Measurements from ENCODE around the gene TMEM242. TPM values are rescaled to one million over a fixed set of nuclear protein-coding genes. Genes with fewer than 3 reads are reported as not detected.

The TMEM242 gene
- total RNA-seq, 1 donor from 2014 or later = 9.6 TPM

GRCh38 chr6:157272372-157272771 is 50.9 kb downstream of the TMEM242 start:
- peak; percentile 41 for DNase-seq (ENCODE audit: low spot score)

- peak; percentile 68 for DNase-seq (ENCODE audit: low spot score)
These were observed 51.4 kb downstream of the TMEM242 start for GRCh38 chr6:157271911-157272310.

- DNase-seq (ENCODE audit: low spot score) = peak; percentile 76
These were observed 51.9 kb downstream of the TMEM242 start for GRCh38 chr6:157271441-157271840.

DNA sequence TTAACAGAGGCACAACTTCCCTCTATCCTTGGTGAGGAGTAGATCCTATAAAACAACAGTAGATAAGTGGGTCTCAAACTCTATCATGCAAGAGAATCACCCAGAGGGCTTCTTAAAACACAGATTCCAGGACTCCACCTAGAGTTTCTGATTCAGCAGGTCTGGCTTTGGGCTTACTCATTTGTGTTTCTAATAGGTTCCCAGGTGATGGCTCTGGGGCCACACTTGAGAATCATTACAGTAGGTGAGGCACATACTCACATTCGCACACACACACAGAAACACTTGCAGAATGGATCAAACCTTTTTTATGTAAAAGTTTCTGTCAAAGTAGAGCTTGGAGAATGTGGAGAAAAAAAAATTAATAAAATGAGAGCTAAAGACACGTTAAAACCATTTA is 52.4 kb downstream of the TMEM242 start:
- no peak for DNase-seq (ENCODE audit: low spot score)

GRCh38 chr6:157270308-157270707 is 53.0 kb downstream of the TMEM242 start:
- peak; percentile 24 for DNase-seq (ENCODE audit: low spot score)

GRCh38 chr6:157269261-157269794 is 54.0 kb downstream of the TMEM242 start:
- peak; percentile 90 for DNase-seq (ENCODE audit: low spot score)

DNA sequence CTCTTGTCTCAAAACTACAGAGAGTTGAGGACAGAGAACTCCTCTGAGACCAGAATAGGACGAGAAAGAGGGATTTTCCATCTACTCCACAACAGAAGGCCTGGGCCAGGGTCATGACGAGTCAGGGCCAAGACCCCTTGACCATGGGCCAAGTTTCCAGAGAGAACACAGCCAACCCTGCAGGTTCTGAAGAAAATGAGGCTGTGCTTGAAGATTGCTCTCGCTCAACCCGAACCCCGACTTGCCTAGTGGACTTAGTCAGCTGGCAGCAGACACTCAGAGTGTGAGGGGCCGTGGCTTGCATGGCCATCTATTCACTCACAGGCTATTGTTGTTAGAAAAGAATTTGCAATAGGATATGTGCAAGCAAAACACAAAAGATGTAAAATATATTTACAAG is 54.5 kb downstream of the TMEM242 start:
- DNase-seq (ENCODE audit: low spot score) = peak; percentile 78

DNA sequence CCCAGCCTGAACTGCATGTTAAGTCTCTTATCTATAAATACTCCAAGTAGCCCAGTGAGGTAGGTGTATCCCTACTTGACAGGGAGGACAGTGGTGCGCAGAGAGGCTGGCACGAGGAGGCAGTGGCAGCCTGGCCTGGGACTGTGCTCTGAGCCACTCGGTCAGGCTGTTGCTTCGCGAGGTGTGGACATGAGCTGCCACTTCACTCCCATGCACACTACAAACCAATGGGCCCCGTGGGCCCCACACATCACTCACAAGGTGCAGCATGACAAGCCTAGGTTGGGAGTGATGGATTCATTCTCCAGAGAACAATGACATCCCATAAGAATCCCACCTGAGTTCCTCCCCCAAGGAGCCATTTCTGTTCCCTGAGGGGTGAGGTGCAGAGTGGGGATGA is 54.9 kb downstream of the TMEM242 start:
- peak; percentile 72 for DNase-seq (ENCODE audit: low spot score)

DNA sequence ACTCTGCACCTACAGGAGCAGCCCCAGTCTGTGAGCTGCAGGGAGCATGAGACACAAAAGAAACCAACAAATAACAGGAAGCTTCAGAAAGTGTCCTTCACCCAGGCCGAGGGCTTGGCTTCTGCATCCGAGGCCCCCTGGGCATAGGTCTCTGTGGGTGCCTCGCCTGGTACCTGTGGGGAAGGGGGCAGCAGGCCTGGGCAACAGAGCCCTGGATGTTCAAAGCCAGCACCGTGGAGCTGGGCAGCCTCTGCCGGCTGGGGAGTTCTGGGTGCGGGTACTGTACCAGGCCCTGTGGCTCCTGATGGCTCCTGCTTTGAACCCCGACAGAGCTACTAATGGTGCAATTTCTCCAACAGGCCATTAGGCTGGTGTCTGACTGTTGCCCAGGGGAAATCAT is 55.7 kb downstream of the TMEM242 start:
- no peak for DNase-seq (ENCODE audit: low spot score)

DNA sequence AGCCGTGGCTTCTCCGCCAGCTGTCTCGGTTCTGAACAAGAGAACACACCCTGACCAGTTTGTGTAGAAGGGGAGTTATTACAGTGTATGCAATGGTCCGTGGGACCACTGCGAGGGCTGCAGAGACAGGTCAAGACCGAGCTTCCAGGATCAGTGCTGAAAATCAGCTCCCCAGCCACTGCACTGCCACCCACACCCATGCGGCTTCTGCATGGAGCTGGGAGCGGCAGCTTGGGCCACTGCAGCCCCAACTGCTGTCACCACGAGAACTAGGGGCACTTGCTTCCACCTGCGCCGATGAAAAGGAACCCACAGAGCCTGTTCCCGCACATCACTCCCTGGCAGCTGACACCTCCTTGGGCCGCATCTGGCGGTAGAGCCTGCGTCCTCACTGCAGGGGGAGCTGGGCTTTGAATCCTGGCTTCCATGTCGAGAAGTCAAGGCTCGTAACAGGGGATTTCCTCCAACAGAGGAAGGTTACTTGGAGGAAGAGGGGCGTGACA is 56.2 kb downstream of the TMEM242 start:
- DNase-seq (ENCODE audit: low spot score) = peak; percentile 71

DNA sequence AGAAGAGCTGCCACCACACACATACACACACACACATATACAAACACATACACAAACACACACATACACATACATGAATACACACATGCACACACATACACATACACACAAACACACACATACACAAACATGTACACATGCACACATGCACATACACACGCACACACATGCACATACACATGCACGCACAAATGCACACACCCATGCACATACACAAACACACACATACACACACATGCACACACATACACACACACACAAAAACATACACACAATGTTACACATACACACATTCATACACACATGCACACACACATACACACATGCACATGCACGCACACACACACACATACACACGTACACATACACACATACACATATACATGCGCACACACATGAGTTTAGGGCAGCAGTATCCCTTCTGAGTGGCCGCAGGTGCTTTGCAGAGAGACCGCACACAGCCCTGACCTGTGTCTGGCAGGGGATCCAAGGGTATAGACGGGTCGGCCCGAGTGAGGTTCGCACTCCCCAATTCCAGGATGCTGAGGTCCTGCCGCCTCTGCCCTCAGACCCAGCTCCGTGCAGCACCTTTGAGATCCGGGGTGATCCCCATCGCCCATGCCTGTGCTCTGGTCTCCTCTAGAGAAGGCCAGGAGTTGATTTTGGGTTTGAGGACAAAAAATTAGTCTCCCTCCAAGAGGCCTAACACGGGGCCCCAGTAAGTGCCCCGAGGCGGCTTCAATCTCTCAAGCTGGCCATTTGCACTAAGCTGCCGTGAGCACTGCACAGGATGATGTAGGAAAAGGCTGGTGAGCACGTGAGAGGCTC is 56.8 kb downstream of the TMEM242 start:
- peak; percentile 74 for DNase-seq (ENCODE audit: low spot score)

DNA sequence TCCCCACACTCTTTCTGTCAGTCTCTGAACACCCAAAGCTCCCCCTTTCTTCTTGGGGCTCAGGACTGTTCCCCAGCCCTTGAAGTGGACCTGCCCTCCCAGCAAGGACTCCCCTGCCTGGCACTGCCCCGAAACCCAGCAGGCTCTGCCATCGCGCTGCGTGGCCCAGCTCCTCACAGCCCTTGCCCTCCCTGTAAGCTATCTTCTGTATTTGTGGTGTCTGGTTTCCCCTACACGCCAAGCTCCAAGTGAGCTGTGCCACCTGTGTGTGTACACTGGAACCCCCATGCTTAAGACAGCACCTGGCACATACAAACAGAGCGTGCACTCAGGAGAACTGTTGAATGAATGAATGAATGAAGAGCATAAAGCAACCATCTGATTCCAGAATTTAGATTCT is 57.7 kb downstream of the TMEM242 start:
- no peak for DNase-seq (ENCODE audit: low spot score)

GRCh38 chr6:157265186-157265585 is 58.1 kb downstream of the TMEM242 start:
- DNase-seq (ENCODE audit: low spot score) = no peak

GRCh38 chr6:157264701-157265100 is 58.6 kb downstream of the TMEM242 start:
- no peak for DNase-seq (ENCODE audit: low spot score)

- no peak for DNase-seq (ENCODE audit: low spot score)
These were observed 59.4 kb downstream of the TMEM242 start for GRCh38 chr6:157263881-157264397.

GRCh38 chr6:157263146-157263545 is 60.2 kb downstream of the TMEM242 start:
- no peak for DNase-seq (ENCODE audit: low spot score)

- DNase-seq (ENCODE audit: low spot score) = no peak
These were observed 61.7 kb downstream of the TMEM242 start for GRCh38 chr6:157261606-157262005.

GRCh38 chr6:157260735-157261410 is 62.4 kb downstream of the TMEM242 start:
- DNase-seq (ENCODE audit: low spot score) = no peak

DNA sequence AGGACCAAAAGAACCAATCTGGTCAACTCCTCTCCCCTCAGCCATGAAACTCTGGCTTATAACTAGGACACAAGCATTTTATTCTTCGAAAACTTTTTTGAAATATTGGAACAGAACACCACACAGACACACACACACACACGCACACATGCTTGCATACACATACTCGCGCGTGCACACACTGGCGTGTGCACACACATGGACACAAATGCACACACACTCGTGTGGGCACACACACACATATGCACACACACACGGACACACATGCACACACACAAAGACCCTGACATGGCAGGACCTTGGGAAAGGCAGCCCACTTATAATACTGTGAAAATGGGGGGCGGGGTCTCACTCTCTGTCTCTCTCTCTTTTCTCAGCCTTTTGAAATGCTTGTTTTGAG is 63.9 kb downstream of the TMEM242 start:
- DNase-seq (ENCODE audit: low spot score) = no peak

DNA sequence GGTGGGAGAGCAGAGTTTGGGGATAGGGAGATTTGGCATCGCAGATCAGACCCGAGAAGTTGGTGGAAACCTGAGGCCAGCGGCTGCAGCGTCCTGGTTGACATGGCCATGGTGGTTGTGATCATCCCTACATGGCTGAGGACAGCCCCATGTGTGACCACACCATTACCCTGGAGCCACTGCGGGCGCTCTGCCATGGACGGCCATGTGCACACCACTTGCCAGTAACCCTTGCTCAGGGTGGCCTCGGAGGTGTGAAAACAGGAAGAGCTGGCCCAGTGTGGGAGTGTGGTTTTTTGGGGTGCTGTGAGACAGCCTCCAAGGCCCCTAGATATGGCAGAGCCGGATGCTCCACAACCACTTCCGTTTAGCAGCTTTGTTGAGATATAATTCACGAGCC is 64.4 kb downstream of the TMEM242 start:
- DNase-seq (ENCODE audit: low spot score) = no peak

- no peak for DNase-seq (ENCODE audit: low spot score)
These were observed 68.2 kb downstream of the TMEM242 start for GRCh38 chr6:157255079-157255478.

- DNase-seq (ENCODE audit: low spot score) = no peak
These were observed 68.8 kb downstream of the TMEM242 start for GRCh38 chr6:157254538-157254937.

Measured in mesenteric fat pad (tissue), 1 donor.